HG03139 (cell line): ENCODE measurements around the gene PAXX.

Source experiments
- ATAC-seq: cut with Tn5 transposase; IDR thresholded peaks from one replicate; pipeline ENCODE4 v1.9.1; 2021; ENCODE audit not compliant: unreplicated experiment

Gene PAXX

GRCh38 chr9:136964833-136965422 is 27.3 kb upstream of the PAXX start:
- no peak for ATAC-seq

- ATAC-seq: no peak
Observed at GRCh38 chr9:136965771-136966484, 26.3 kb upstream of the PAXX start.

- no peak for ATAC-seq
Observed at GRCh38 chr9:136968333-136969127, 23.7 kb upstream of the PAXX start.

- ATAC-seq: no peak
Observed at GRCh38 chr9:136969150-136969549, 23.1 kb upstream of the PAXX start.

- no peak for ATAC-seq
Observed at GRCh38 chr9:136969774-136970173, 22.4 kb upstream of the PAXX start.

- no peak for ATAC-seq
Observed at GRCh38 chr9:136970361-136970760, 21.9 kb upstream of the PAXX start.

GRCh38 chr9:136971746-136972145 is 20.5 kb upstream of the PAXX start:
- no peak for ATAC-seq

GRCh38 chr9:136972335-136972734 is 19.9 kb upstream of the PAXX start:
- ATAC-seq: no peak

- no peak for ATAC-seq
Observed at GRCh38 chr9:136972743-136973142, 19.5 kb upstream of the PAXX start.

- no peak for ATAC-seq
Observed at GRCh38 chr9:136973618-136974617, 18.3 kb upstream of the PAXX start.

GRCh38 chr9:136974817-136975535 is 17.2 kb upstream of the PAXX start:
- no peak for ATAC-seq

GRCh38 chr9:136975644-136976043 is 16.6 kb upstream of the PAXX start:
- no peak for ATAC-seq

- ATAC-seq: no peak
Observed at GRCh38 chr9:136977223-136977622, 15.0 kb upstream of the PAXX start, which contains the start of gene PTGDS. Gene PTGDS (plus strand): TSS chr9:136977504. CDS start chr9:136977579, 75 bp downstream.

GRCh38 chr9:136977649-136978072 is 14.6 kb upstream of the PAXX start:
- ATAC-seq: no peak

- no peak for ATAC-seq
Observed at GRCh38 chr9:136978073-136978864, 14.0 kb upstream of the PAXX start.

- ATAC-seq: no peak
Observed at GRCh38 chr9:136978865-136979544, 13.2 kb upstream of the PAXX start.

- no peak for ATAC-seq
Observed at GRCh38 chr9:136979769-136980587, 12.2 kb upstream of the PAXX start.
